Measurements from ENCODE around the gene ARL14EP.

Gene ARL14EP

GRCh38 chr11:30368394-30368793 lies 45.5 kb downstream of the ARL14EP start:
- no peak for DNase-seq (ENCODE audit: extremely low read depth in 1 of 2, low read depth in 1 of 2)

- no peak for DNase-seq (ENCODE audit: extremely low read depth in 1 of 2, low read depth in 1 of 2)
Measured at GRCh38 chr11:30370164-30370563, 47.3 kb downstream of the ARL14EP start.

GRCh38 chr11:30377347-30377746 lies 54.4 kb downstream of the ARL14EP start:
- no peak for DNase-seq (ENCODE audit: extremely low read depth in 1 of 2, low read depth in 1 of 2)

GRCh38 chr11:30380846-30381245 lies 57.9 kb downstream of the ARL14EP start:
- DNase-seq (ENCODE audit: extremely low read depth in 1 of 2, low read depth in 1 of 2), result no peak

GRCh38 chr11:30381879-30382278 lies 59.0 kb downstream of the ARL14EP start:
- no peak for DNase-seq (ENCODE audit: extremely low read depth in 1 of 2, low read depth in 1 of 2)

Measured in stimulated activated CD8-positive, alpha-beta memory T cell treated with anti-CD3 and anti-CD28 coated beads, Interleukin-7, amount 100 ng/mL, for 48 hours (primary cell).